Activated CD8-positive, alpha-beta memory T cell treated with anti-CD3 and anti-CD28 coated beads, Interleukin-2, amount 50 U/mL, for 24 hours (primary cell): ENCODE results near the gene MORN4.
"Not testable (repeated sequence)": the region's sequence is repeated elsewhere in the genome, so short reads cannot be mapped to it uniquely, and the experiment has no call there.

ENCODE experiments used
- DNase-seq: peaks from one replicate; pipeline ENCODE4 v3.0.0-alpha.2; 2020; ENCODE audit errors: extremely low read depth

MORN4 gene

GRCh38 chr10:97597778-97598177 is 35.5 kb downstream of the MORN4 start:
- no peak for DNase-seq

DNA sequence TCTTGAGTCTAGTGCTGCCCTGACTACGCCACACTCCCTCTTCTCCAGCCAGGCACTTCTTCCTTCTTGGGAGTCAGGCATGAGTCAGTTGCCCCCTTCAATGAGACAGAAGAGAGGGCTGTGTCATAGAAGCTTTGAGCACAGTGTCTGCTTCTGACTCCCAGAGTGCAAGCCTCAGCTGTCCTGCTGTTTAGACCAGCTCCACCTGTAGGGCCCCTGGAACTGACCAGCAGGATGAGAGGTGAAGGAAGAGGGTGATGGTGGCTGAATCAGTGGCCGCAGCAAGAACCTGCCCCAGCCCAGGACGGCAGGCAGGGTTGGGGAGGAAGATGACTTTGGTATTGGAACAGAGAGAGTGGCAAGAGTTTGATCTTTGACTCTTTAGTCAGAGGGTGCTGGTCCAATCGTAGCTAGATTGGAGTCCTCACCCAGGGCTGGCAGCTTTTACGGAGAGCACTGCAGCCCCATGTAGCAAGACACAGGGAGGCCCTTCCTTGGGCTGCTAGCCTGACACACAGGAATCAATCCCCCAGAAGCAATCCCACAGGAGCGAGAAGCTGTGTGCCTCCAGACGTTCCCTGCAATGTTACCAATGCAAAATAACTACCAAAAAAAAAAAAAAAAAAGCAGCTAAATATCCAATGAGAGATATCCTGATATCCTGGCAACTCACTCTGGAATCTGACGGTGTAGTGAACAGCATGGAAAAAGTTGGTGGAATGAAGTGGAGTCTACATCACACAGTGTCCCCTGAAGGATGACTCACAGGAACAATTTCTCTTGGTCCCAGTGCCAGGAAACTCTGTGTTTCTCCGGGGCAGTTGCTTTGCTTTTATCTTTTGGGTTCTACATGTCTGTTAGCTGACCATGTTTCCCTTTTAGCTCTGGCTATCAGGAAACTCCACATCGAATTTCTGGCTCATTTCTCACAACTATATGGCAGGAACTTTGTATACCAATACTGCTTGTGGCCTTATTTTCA is 36.9 kb downstream of the MORN4 start:
- DNase-seq = no peak

DNA sequence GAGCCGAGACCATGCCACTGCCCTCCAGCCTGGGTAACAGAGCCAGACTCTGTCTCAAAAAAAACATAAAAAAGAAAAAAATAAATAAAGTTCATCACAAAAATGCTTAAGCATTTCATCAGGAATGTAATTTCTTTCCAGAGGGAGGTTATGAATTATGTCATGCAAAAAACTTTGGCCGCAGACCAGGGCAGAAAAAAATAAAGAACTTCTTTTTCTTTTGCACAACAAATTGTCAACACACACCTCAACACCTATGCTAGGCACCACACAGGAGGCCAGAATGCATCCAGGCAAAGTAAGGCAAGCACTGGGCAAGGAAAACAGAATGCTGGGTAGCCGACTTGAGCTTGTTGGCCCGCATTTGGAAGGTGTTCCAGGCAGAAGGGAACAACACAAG is 39.9 kb downstream of the MORN4 start:
- no peak for DNase-seq

GRCh38 chr10:97590748-97591495 is 42.4 kb downstream of the MORN4 start:
- DNase-seq = no peak

DNA sequence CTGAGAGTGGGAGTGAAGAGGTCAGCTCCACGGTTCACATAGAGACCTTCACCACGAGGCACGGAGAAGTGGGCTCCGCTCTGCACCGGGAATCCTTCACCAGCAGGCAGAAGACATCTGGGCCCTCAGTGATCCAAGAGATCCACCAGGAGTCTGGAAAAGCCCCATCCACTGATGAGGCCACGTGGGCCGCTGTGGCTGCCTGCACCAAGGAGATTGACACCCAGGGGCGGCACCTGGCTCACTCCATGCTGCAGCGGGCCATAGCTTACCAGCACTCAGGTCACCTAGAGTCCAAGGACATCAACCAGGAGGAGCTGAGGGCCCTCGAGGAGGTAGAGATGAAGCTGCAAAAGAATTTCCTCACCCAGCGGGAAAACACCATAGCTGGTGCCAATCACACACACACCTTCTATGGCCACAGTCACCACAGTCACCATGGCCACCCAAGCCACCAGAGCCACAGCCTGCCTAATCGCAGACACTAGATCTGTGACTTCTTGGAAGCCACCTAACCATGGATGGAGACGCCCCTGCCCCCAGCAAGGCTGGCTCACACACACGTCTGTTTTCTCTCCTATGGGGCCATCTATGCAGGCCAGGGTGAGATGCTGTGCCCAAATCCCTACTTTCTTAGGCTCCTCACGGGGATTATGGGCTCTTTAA is 43.1 kb downstream of the MORN4 start:
- DNase-seq = no peak

DNA sequence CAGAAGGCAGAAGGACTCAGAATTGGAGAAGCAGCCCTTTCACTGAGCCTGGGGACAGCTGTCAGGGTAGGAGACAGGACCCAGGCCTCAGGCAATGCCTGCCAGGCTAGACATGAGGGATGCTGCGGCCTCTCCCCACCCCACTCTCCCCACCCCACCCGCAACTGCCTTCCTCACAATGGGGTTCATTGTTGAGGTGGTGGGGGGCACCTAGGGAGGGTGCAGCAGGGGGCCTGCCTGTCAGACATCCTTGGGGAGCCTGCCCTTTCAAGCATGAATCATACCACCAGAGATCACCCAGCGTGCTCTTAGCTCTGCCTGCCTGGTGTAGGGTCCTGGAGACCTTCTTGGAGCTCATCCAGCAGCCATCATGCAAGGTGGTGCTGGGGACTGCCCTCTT is 43.8 kb downstream of the MORN4 start, which contains the start of gene C10orf62:
Gene C10orf62, plus strand, starts transcription at position 243 of the 400 bp plus-strand sequence. CDS start 177 bp downstream, outside the sequence.
- no peak for DNase-seq

DNA sequence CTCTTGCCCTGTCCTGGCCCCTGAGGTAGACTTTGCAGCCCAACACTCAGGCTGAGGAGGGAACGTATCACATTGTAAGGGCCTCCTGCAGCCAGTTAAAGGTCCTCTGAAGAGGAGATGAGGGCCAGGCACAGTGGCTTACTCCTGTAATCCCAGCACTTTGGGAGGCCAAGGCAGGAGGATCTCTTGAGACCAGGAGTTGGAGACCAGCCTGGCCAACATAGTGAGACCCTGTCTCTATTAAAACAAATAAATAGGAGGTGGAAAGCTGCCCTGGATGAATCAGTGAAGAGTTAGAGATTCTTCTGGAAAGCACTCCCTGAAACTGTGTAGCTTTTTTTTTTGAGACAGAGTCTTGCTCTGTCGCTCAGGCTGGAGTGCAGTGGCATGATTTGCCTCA is 46.1 kb downstream of the MORN4 start:
- DNase-seq = no peak

GRCh38 chr10:97585439-97585811 is 47.9 kb downstream of the MORN4 start:
- DNase-seq = no peak

DNA sequence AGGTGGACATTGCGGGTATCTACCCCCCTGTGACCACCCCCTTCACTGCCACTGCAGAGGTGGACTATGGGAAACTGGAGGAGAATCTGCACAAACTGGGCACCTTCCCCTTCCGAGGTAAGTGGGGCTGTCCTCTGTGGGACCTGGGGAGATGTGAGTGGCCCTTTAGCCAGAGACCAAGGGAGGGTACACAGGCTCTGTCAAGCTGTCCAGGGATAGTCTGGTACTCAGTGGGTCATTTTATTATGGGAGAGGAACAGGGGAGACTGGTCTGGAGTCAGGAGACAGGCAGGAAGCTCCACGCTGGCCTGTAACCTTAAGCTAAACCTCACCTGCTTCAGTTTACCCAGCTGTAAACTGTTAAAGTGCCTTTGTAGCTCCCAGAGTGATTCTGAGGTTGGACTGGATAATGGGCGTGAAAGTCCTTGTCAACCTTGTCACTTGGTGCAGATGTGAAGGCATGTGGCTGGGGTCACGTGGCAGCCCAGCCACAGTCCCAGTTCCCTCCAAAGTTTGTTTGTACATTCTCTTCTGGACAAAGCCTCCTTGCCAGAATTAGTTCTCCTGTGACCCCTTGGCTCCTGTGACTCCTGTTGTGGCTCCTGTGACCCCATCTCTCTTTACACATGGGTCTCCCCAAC is 48.4 kb downstream of the MORN4 start:
- DNase-seq = no peak

DNA sequence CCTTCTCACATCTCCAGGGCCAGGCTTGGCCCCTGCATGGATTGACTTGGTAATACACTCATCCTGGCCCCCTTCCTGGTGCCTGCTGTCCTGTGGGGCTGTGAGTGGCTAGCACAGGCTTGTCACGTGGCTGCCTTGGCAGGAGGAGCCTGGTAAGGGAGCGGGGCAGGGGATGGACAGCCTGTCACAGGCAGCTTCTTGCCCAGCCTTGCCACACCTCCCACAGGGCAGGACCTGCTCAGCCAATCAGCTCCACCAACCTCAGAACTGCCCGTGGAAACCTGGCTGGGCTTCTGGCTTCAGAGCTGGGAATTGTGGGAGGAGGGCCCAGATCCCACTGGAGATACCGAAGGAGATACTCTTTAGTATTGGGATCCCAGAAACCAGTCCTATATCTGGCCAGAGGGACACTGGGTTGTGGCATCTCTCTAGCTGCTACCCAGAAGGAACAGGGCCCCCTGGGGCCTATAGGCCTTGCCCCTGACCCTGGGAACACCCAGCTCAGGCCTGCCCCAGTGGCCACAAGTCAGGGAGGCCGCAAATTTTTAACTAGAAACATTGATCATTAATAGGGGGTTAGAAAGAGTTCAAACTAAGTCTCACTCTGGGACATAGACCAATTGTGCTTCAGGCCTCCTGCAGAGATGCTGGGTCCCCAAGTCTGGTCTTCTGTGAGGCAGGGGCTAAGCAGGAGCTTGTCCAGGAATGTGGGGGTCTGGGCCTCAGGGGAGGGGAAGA is 49.1 kb downstream of the MORN4 start, which contains the start of gene HOGA1:
Gene HOGA1, plus strand, starts transcription at position 330 of the 738 bp plus-strand sequence. Its CDS starts 315 bp downstream, at position 645.
- DNase-seq = no peak

GRCh38 chr10:97583476-97583875 is 49.8 kb downstream of the MORN4 start:
- DNase-seq = no peak

GRCh38 chr10:97582169-97582568 is 51.1 kb downstream of the MORN4 start:
- DNase-seq = no peak

DNA sequence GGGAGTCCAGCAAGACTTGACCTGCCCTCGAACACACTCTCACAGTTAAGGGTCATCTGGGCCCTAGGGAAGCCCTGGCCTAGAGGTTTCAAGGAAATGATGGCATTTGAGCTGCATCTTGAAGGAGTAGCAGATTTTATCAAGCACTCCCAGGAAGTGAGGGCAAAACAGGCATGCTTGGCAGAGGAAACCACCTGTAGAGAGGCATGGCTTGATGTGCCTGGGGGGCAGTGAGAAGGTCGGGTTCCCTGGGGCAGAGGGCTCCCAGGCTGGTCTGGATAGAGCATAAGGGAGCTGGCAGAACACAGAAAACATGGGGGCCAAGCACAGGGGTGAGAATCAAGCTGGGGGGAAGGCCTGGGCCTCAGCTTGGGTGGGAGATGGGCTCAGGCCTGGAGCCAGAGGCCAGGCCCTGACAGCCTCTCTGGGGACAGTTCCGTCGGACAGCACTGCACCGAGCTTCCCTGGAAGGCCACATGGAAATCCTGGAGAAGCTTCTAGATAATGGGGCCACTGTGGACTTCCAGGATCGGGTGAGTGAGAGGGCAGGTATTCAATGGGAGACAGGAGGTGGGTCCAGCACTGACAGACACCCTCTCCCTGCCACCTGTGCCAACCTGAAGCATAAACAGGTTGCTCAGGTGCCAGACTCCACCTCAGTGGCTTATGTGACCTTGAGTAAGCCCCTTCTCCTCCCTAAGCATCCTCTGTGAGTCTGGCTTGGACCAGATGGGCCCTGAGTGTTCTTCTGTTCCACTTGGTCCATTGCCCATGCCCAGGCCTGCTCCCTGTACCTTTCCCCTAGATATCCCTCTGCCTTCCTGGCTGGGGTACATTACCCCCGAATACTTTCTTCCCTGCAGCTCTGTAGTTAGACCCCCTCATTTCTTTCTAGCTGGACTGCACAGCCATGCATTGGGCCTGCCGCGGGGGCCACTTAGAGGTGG is 52.6 kb downstream of the MORN4 start:
- no peak for DNase-seq

DNA sequence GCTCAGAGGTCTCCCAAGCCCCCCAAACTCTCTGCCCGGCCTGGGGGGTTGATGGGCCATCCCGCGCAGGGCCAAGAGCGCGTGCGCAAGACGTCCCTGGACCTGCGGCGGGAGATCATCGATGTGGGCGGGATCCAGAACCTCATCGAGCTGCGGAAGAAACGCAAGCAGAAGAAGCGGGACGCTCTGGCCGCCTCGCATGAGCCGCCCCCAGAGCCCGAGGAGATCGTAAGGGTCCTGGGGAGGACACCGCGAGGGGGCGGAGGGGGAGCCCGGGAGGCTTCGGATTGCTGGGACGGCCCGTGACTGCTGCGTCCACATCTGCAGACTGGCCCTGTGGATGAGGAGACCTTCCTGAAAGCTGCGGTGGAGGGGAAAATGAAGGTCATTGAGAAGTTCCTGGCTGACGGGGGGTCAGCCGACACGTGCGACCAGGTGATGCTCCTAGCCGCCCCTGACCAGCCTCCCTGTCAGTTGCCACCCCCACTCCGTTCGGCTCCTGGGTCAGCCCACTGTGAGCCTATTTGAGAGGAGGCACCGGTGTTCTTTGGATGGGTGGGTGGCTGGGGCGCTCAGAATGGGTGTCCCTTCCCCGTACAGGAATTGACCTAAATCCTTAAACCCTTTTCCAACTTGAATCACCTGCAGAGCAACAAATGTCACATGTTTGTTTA is 55.0 kb downstream of the MORN4 start:
- no peak for DNase-seq

- DNase-seq = no peak
Observed at GRCh38 chr10:97577701-97578100, 55.6 kb downstream of the MORN4 start.

DNA sequence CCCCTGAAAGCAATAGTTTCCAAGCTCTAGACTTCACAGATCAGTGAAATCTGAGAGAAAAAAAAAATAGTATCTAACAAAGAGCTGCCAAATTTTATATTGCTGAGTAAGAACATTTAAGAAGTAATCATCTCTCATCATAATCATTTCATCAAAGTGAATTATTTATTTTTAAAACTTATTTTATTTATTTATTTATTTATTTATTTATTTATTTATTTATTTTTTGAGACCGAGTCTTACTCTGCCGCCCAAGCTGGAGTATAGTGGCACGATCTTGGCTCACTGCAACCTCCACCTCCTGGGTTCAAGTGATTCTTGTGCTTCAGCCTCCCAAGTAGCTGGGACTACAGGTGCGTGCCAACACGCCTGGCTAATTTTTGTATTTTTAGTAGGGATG is 56.8 kb downstream of the MORN4 start:
- DNase-seq = not testable (repeated sequence)

GRCh38 chr10:97575127-97575668 is 58.1 kb downstream of the MORN4 start:
- no peak for DNase-seq

DNA sequence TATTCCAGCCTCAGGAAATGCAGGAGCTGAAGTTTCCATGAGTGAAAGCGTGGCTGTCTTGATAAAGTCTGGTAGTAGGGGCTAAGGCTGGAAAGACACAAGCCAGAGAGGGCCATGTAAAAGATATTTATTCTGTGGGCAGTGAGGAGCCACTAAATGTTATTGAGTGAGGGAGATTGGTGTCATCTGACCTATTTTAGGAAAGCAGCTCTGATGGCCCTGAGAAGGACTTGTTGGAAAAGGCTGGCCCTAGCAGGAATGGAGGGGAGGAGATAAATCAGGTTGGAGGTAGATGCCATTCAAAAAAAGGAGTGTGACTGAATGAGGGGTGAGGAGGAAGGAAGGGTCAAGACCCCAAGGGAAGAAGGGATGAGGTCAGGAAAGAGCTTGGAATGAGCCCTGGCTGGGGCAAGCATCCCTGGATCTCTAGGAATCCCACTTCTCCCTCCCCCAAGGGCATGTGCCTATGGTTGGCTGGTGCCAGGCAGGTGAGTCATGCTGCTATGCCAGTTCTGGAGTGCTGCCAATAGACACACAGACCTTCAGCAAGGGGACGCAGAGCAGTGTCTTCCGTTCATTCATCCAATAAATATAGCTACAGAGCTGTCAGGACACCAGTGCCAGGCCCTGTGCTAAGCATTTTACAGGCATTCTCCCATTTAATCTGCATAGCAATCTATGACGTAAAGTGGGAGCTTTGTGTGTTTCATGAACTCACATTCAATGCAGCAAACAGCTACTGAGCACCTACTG is 58.8 kb downstream of the MORN4 start:
- DNase-seq = no peak
